Medulla oblongata (tissue), 1 donor: ENCODE measurements around the gene HIVEP2.

Experiments used
- DNase-seq: peaks from one replicate; pipeline ENCODE4 v3.0.0-alpha.2; 2015; ENCODE audit errors: extremely low spot score

HIVEP2 gene

GRCh38 chr6:142845143-142845571 is 99.8 kb downstream of the HIVEP2 start:
- DNase-seq = no peak

- no peak for DNase-seq
Observed at GRCh38 chr6:142844065-142844755, 100.8 kb downstream of the HIVEP2 start.

- DNase-seq = no peak
Observed at GRCh38 chr6:142843361-142843760, 101.6 kb downstream of the HIVEP2 start.

GRCh38 chr6:142842418-142843261 is 102.3 kb downstream of the HIVEP2 start:
- no peak for DNase-seq

- DNase-seq = no peak
Observed at GRCh38 chr6:142841915-142842314, 103.1 kb downstream of the HIVEP2 start.

- DNase-seq = no peak
Observed at GRCh38 chr6:142839686-142840040, 105.3 kb downstream of the HIVEP2 start.

- no peak for DNase-seq
Observed at GRCh38 chr6:142838821-142839685, 105.9 kb downstream of the HIVEP2 start.

- DNase-seq = no peak
Observed at GRCh38 chr6:142835787-142836535, 109.0 kb downstream of the HIVEP2 start.

GRCh38 chr6:142834853-142835252 is 110.1 kb downstream of the HIVEP2 start:
- DNase-seq = no peak

- no peak for DNase-seq
Observed at GRCh38 chr6:142833798-142834197, 111.2 kb downstream of the HIVEP2 start.

GRCh38 chr6:142833054-142833453 is 111.9 kb downstream of the HIVEP2 start:
- no peak for DNase-seq

GRCh38 chr6:142830807-142831206 is 114.2 kb downstream of the HIVEP2 start:
- no peak for DNase-seq

- no peak for DNase-seq
Observed at GRCh38 chr6:142830116-142830710, 114.8 kb downstream of the HIVEP2 start.

- DNase-seq = no peak
Observed at GRCh38 chr6:142829556-142829955, 115.4 kb downstream of the HIVEP2 start.

GRCh38 chr6:142827991-142828390 is 117.0 kb downstream of the HIVEP2 start:
- no peak for DNase-seq

- DNase-seq = no peak
Observed at GRCh38 chr6:142827369-142827768, 117.6 kb downstream of the HIVEP2 start.

GRCh38 chr6:142825760-142826159 is 119.2 kb downstream of the HIVEP2 start:
- no peak for DNase-seq

GRCh38 chr6:142824426-142824825 is 120.5 kb downstream of the HIVEP2 start:
- no peak for DNase-seq

GRCh38 chr6:142823256-142823902 is 121.6 kb downstream of the HIVEP2 start:
- DNase-seq = no peak

- DNase-seq = no peak
Observed at GRCh38 chr6:142822842-142823241, 122.1 kb downstream of the HIVEP2 start.

- no peak for DNase-seq
Observed at GRCh38 chr6:142822383-142822782, 122.6 kb downstream of the HIVEP2 start.
